Activated T-cell treated with anti-CD3 and anti-CD28 coated beads for 4 hours (primary cell): ENCODE measurements around the gene HMMR.
"Not testable (repeated sequence)": the region's sequence is repeated elsewhere in the genome, so short reads cannot be mapped to it uniquely, and the experiment has no call there.

Experiments used
- DNase-seq: peaks from one replicate; pipeline ENCODE4 v3.0.0-alpha.2; 2020

The HMMR gene

DNA sequence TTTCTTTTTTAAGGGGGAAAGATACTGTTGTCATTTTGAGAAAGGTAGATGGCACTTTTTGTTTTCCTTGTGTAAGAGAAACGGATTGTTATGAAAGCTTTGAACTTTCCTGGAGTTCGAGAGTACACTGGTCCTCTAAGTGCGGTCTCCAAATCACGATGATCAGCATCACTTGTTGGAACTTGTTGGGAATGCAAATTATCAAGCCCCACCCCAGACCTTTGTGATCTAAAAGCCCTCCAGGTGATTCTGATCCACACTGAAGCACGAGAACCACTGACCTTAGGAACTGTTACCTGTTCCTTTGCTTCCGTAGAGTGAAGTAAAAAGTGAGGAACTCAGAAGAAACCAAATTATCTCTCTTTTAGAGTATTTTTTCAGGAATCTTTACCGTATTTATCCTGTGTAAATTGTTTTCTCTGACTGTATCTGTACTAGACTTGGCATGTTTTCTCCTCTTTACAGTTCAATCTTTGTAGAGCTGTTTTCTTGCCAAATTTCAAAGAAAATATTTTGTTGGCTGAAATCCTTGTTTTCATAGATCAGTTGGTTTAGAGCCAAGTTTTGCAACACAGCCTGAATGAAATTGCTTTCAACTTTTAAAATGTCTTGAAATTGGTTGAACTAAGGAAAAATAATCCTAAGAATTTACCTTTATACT is 49.0 kb downstream of the HMMR start:
- DNase-seq: no peak

DNA sequence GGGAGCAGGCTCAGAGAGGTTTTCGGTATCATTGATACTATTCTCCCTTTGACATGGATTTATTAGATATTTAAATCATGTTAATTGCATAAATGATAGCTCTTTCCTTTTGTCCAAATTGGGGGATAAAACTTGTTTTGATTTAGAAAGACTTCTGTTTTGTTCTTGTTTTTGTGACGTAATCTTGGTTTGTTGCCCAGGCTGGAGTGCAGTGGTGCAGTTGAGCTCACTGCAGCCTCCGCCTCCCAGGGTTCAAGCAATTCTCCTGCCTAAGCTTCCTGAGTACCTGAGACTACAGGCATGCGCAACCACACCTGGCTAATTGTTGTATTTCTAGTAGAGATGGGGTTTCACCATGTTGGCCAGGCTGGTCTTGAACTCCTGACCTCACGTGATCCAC is 52.1 kb downstream of the HMMR start:
- no peak for DNase-seq

DNA sequence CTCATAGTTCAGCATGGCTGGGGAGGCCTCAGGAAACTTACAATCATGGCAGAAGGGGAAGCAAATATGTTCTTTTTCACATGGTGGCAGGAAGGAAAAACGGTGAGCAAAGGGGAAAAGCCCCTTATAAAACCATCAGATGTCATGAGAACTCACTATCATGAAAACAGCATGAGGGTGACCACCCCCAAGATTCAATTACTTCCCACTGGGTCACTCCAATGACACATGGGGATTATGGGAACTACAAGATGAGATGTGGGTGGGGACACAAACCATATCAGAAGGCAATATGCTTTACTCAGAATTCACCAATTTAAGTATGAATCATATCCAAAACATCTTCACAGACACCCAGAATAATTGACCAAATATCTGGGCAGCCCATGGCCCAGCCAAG is 64.7 kb downstream of the HMMR start:
- DNase-seq: no peak

DNA sequence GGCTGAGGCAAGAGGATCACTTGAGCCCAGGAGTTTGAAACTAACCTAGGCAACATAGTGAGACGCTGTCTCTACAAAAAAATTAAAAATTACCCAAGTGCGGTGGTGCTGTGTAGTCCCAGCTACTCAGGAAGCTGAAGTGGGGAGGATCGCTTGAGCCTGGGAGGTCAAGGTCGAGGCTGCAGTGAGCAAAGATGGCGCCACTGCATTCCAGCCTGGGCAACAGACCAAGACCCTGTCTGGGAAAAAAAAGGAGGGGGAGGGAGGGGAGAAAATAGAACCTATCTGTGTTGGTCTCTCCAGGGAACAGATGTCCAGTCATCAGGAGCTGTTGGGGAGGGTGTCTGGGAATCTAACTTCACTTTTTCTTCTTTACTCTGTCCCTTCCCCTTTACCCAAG is 69.3 kb downstream of the HMMR start:
- DNase-seq: no peak

DNA sequence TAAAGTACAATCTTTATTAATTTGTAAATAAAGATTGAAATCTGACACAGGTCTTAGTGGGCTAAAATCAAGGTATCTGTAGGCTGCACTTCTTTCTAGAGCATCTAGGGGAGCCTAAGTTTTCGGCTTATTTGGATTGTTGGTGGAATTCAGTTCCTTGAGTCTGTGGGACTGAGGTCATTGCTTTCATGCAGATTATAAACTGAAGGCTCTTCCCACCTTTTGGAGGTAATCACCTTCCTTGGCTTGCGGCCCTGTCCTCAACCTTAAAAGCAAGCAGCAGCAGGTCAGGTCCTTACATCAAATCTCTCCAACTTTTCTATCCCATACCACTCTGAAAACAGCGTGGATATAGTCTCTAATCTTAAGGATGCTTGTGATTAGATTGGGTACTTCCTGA is 70.8 kb downstream of the HMMR start:
- DNase-seq: no peak

DNA sequence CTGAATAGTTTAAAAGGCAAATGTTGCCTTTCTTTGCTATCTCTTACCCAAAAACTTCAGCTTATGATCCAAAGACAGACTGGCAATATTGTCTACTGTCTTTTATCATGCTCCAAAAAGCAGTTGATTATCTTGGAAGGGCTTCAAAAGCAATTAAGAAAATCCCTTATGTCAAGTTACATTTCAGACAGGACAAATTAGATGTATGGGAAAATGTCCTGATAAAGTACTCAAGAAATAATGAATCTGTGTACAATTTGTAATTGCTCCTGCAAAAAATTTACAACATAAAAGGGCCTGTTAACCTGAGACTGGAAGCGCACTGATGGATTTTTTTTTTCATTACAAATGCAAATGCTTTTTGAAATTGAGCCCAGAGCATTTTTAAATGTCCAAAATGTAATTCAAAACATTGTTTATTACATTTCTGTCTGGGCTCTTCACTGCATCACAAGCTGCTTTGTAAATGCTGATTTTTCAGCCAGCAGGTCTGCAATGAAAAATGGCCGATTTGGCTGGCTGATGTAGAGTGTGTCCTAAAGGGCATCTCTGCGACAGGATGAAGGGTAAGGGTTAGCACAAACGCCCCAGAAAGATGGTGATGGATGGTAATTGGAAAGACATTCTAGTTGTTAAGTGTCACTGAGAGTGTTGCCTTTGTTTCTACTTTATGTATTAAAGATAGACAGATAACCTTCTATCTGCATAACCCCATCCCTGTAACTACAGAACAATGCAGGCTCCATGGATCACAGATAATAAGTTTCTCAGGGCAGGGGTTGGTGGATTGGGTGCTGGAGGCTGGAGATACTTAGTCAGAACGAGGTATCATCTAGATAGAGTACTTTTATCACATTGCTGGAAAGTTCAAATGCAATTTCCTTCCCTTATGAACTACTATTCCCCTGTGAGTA is 72.0 kb downstream of the HMMR start:
- no peak for DNase-seq

DNA sequence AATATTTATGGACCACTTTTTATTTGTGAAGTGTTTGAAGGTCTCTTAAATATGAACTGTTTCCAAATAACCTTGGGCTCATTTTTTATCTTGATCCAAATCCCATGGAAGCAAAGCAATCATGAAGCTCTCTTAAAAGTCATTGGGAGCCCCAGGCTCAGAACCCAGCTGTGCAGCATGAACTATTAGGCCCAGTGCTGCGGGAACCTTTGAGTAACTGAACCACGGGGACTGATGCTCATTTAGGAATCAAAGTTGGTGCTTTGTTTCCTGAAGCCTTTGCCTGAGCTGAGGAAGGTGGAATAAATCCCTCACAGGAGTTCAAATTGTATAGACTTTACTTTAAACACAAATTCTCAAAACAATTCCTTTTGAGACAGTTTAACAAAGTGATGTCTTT is 72.8 kb downstream of the HMMR start:
- DNase-seq: no peak

DNA sequence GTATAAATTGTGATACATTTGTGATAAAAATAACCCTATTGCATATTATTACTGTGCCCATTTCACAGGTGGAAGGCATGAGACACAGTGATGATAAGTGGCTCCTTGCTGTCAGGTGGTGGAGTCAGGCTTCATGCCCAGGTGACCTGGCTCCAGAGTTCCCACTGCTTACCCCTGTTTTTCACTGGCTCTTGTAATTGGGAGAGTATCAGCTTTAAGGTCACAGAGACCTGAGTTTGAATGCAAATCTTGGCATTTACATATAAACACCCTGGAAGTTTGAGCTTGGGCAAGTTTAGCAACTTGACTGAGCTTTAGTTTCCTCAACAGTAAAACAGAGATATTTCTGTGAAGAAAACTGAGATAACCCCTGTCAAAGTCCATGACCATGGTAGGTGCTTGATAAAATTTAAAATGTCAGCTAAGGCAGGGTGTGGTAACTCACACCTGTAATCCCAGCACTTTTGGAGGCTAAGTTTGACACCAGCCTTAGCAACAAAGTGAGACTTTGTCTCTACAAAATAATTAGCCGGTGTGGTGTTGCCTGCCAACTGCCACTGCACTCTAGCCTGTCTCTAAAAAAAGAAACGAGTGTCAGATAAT is 74.2 kb downstream of the HMMR start:
- no peak for DNase-seq

DNA sequence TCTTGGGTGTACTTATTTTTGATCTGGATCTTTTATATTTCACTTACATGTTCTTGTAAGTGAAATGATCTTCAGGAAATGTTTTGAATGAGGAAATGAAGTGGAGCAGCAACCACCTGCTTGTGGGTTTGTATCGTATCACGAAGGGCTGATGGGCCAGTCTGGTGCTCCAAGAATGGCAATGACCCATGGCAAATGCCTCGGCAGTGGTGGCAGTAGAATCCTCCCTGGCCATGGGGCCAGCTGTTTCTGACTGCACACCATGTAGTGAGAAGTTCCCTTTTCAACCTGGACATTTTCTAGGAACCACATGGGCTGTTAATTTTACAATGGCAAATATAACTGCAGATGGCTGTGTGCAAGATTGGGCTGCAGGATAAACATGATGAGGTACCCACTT is 74.9 kb downstream of the HMMR start:
- no peak for DNase-seq

DNA sequence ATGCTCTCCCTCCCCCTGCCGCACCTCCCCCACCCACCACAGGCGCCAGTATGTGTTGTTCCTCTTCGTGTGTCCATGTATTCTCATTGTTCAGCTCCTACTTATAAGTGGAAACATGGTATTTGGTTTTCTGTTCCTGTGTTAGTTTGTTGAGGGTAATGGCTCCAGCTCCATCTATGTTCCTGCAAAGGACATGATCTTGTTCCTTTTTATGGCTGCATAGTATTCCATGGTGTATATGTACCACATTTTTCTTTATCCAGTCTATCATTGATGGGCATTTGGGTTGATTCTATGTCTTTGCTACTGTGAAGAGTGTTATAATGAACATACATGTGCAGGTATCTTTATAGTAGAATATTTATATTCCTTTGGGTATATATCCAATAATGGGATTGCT is 76.0 kb downstream of the HMMR start:
- not testable (repeated sequence) for DNase-seq

DNA sequence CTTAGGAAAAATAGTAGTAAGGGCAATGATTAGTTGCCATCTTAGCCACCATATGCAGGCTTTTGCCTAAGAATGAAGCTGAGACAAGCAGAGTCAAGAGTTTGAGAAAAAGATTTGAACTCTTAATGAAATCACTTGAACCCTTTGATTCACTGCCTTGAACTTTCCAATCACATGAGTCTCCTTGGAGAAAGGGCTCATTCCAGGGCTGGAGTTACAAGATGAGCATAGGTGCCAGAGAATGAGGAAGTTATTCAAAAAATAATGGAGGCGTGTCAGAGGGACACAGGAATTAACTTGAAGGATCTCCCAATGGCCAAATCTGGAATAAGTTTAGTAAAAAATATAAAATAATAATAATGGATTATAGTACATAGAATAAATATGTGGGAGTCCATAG is 80.3 kb downstream of the HMMR start:
- DNase-seq: no peak
